HFFc6 (cell line): Measurements from ENCODE around the gene LRRIQ4. TPM values are rescaled to one million over a fixed set of nuclear protein-coding genes. Genes with fewer than 3 reads are reported as not detected.
A peak's percentile ranks its signal among the peaks of the same experiment; 100 is the strongest.

Source experiments
- DNase-seq: peaks from one replicate; pipeline ENCODE4 v3.0.0-alpha.2; 2018
- H3K27ac Mint-ChIP-seq: 2 replicates; pipeline ENCODE4 v1.8.0; 2020; ENCODE audit warnings: mild to moderate bottlenecking, mixed read lengths
- H3K27me3 Mint-ChIP-seq: 2 replicates; pipeline ENCODE4 v1.8.0; 2021; ENCODE audit warnings: mild to moderate bottlenecking, moderate library complexity, mixed read lengths; ENCODE audit not compliant: insufficient read depth
- H3K36me3 Mint-ChIP-seq: 2 replicates; pipeline ENCODE4 v1.8.0; 2021; ENCODE audit warnings: low read depth, mixed read lengths
- H3K4me1 Mint-ChIP-seq: 2 replicates; pipeline ENCODE4 v1.8.0; 2020; ENCODE audit warnings: low read depth, mixed read lengths
- H3K4me3 Mint-ChIP-seq: 2 replicates; pipeline ENCODE4 v1.8.0; 2020; ENCODE audit warnings: mild to moderate bottlenecking, moderate library complexity, mixed read lengths
- H3K9me3 Mint-ChIP-seq: 2 replicates; pipeline ENCODE4 v1.8.0; 2020; ENCODE audit warnings: mild to moderate bottlenecking, mixed read lengths
- total RNA-seq, 6 experiments: library from RNA; stranded (reverse); fragmentation: NEBNext Ultra II Directional; extraction: Animal tissue kit (Norgen Biotek cat#: 25700); gene quantifications; 2 replicates in 1 of 6; 3 replicates in 5 of 6; pipeline ENCODE4 v1.2.3, GENCODE V29; 2021
- TF ChIP-seq, protein P1 (sequence below): fragments of 200-600 bp; sonication (generic); IDR thresholded peaks from 2 replicates; pipeline ENCODE4 v1.5.0; 2021; ENCODE audit warnings: antibody characterized with exemption, mild to moderate bottlenecking

Gene LRRIQ4
- total RNA-seq, 6 experiments from 2014 or later, result not detected

DNA sequence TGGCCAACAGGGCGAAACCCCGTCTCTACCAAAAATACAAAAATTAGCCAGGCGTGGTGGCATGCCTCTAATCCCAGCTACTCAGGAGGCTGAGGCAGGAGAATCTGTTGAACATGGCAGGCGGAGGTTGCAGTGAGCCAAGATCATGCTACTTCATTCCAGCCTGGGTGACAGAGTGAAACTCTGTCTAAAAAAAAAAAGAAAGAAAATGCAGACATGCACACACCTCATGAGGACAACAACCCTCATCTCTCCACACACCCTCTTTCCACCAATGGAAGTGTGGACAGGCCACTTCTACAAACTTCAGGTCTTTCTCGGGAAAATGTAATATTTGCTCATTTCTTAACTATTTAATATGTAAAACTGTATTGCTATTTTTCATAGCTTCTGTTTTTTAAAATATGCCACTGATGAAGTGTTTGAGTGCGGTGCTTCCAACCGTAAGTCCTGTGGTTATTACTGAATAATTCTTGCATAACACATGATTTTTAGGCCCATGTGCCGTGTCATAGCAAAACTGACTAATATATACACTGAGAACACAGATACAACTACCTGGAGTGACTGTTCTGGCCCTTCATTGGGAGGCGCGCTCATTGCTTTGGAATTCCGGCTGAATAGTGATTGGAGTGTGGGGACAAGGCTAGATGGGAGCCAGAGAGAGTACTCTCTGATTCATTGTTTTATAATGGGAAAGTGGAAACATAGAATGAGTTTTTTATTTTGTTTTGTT is 34.0 kb downstream of the LRRIQ4 start:
- Mint-ChIP-seq H3K4me3 (peak overlapping the region; percentile 15), H3K27ac (peak overlapping the region; percentile 17)
- TF ChIP-seq, protein P1, sequence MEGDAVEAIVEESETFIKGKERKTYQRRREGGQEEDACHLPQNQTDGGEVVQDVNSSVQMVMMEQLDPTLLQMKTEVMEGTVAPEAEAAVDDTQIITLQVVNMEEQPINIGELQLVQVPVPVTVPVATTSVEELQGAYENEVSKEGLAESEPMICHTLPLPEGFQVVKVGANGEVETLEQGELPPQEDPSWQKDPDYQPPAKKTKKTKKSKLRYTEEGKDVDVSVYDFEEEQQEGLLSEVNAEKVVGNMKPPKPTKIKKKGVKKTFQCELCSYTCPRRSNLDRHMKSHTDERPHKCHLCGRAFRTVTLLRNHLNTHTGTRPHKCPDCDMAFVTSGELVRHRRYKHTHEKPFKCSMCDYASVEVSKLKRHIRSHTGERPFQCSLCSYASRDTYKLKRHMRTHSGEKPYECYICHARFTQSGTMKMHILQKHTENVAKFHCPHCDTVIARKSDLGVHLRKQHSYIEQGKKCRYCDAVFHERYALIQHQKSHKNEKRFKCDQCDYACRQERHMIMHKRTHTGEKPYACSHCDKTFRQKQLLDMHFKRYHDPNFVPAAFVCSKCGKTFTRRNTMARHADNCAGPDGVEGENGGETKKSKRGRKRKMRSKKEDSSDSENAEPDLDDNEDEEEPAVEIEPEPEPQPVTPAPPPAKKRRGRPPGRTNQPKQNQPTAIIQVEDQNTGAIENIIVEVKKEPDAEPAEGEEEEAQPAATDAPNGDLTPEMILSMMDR, result no peak

DNA sequence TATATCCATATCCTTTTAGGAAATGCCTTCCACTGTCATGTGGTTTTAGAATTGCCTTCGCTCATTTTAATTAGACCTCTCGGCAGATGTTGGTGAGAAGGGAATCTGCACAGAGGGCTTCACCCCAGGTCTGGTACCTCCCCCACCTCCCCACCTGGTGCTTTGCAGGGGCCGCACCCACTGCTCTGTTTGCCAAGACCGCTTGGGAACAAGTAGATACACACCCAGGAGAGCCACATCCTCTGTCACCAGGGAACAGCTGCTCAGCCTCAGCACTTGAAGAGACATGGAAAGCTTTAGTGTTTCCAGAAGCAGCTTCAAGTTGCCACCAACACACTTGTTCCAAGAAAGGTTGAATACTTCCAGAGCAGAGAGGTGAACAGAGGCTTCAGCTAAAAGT is 35.2 kb downstream of the LRRIQ4 start:
- Mint-ChIP-seq H3K36me3 (no peaks in the 10 kb centered on the region), H3K27me3 (peaks cover 2% of the 10 kb centered on the region; the same call in 1 of the 2 replicates), H3K4me1 (peaks cover 22% of the 10 kb centered on the region), H3K27ac (no peak overlapping the region), H3K4me3 (no peak overlapping the region), H3K9me3 (no peaks in the 10 kb centered on the region)
- no peak for DNase-seq
- TF ChIP-seq, protein P1, result no peak

More for the DNA sequence above, 34.0 kb downstream of the LRRIQ4 start:
- Mint-ChIP-seq H3K36me3 (no peaks in the 10 kb centered on the region), H3K9me3 (no peaks in the 10 kb centered on the region), H3K27me3 (peaks cover 2% of the 10 kb centered on the region; the same call in 1 of the 2 replicates), H3K4me1 (peaks cover 22% of the 10 kb centered on the region)
- peak; percentile 82 for DNase-seq

DNA sequence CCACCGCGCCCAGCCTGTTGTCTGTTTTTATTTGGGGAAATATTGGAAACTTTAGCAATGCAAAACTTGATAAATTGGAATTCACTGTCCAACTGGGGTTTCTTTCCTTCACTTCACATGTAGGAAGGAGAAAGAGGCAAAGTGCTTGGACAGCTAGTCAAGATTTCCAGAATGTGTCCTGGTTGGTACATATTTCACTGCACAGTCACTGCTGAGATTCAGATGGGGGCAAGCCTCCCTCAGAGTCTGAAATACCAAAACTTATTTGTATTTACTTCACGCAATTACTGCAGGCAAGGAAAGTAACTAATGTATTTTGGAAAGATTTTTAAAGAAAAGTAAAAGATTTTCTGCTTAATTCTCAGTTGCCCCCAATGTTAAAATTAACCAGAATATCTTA is 36.1 kb downstream of the LRRIQ4 start:
- no peaks in the 10 kb centered on the region for H3K36me3 Mint-ChIP-seq

DNA sequence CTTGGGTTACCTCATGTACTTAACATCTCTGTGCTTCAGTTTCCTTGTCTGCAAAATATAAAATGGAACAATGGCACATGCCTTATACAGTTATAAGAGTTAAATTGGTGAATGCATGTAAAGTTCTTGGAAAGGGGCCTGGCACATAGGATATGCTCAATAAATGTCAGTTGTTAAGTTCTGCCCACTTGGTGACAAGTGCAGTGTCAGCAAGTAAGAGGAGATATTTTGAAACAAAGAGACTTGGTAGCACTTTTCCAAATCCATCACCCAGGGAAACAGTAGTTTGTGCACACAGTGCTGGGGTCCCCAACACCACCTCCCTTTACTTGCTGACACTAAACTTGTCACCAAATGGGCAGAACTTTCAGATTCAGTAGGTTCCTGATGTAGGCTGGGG is 37.9 kb downstream of the LRRIQ4 start:
- no peak for DNase-seq
- TF ChIP-seq, protein P1, result no peak
- H3K27ac Mint-ChIP-seq, result no peak overlapping the region
- H3K9me3 Mint-ChIP-seq, result no peaks in the 10 kb centered on the region
- H3K4me1 Mint-ChIP-seq, result peaks cover 22% of the 10 kb centered on the region
- no peaks in the 10 kb centered on the region for H3K36me3 Mint-ChIP-seq
- peaks cover 12% of the 10 kb centered on the region for H3K27me3 Mint-ChIP-seq
- H3K4me3 Mint-ChIP-seq, result no peak overlapping the region

More for the DNA sequence above, 36.1 kb downstream of the LRRIQ4 start:
- Mint-ChIP-seq H3K27me3 (peaks cover 5% of the 10 kb centered on the region; the same call in 1 of the 2 replicates), H3K27ac (no peak overlapping the region), H3K4me1 (peaks cover 22% of the 10 kb centered on the region), H3K9me3 (no peaks in the 10 kb centered on the region), H3K4me3 (no peak overlapping the region)
- DNase-seq, result no peak
- TF ChIP-seq, protein P1, result no peak

DNA sequence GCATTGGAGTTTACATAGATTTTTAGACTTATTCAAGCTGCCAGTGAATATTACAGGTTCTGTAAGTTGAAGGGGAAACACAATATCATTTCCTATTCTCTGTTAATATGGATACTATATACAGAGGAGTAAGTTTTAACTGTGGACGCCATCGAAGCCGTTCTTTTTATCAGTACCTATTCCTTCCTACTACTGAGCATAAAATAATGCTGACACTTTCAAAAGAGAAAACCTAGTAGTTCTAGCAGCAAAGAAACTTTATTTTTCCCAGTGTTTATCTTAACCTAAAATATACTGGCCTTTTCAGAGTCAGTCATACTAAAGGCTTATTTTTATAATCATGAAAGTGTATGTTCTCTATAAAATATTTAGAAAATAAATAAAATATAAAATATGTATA is 42.8 kb downstream of the LRRIQ4 start:
- H3K4me3 Mint-ChIP-seq, result no peak overlapping the region
- TF ChIP-seq, protein P1, result no peak
- H3K4me1 Mint-ChIP-seq, result no peaks in the 10 kb centered on the region
- no peak overlapping the region for H3K27ac Mint-ChIP-seq
- no peaks in the 10 kb centered on the region for H3K9me3 Mint-ChIP-seq
- no peak for DNase-seq
- peaks cover 19% of the 10 kb centered on the region for H3K27me3 Mint-ChIP-seq
- H3K36me3 Mint-ChIP-seq, result no peaks in the 10 kb centered on the region
